A673 (cell line): Measurements from ENCODE around the gene NPR2.

Experiments used
- EZH2 ChIP-seq: fragments of 200-600 bp; sonication (generic); IDR thresholded peaks from 2 replicates; pipeline ENCODE4 v1.6.1; 2017; ENCODE audit warnings: borderline replicate concordance, low read depth, mild to moderate bottlenecking, mixed read lengths, antibody characterized with exemption, low read length; ENCODE audit not compliant: poor library complexity, severe bottlenecking
- TF ChIP-seq, protein P1 (sequence below): fragments of 300-800, 200-600 bp; sonication (generic); conservative IDR thresholded peaks from 2 replicates; pipeline ENCODE4 v1.5.1; 2017; ENCODE audit warnings: low read depth, mild to moderate bottlenecking, antibody characterized with exemption, low read length, moderate library complexity, mixed read lengths

DNA sequence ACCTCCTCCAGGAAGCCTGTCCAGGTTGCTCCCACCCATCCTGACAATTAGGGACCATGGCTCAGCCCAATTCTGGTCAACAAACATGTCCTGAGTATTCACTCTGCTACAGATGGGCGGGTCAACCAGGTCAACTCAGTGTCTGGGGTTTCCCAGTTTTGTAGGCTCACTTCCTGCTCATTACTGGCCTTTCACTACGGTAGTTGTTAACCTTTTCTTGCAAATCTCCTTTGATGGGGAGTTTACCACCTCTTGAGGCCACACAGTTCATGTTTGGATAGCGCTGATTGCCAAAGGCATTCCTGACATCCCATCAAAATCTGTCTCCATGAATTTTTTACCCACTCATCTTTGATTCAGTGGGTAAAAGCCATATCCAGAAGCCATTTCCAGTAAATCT is 51.4 kb downstream of the NPR2 start:
- TF ChIP-seq, protein P1, sequence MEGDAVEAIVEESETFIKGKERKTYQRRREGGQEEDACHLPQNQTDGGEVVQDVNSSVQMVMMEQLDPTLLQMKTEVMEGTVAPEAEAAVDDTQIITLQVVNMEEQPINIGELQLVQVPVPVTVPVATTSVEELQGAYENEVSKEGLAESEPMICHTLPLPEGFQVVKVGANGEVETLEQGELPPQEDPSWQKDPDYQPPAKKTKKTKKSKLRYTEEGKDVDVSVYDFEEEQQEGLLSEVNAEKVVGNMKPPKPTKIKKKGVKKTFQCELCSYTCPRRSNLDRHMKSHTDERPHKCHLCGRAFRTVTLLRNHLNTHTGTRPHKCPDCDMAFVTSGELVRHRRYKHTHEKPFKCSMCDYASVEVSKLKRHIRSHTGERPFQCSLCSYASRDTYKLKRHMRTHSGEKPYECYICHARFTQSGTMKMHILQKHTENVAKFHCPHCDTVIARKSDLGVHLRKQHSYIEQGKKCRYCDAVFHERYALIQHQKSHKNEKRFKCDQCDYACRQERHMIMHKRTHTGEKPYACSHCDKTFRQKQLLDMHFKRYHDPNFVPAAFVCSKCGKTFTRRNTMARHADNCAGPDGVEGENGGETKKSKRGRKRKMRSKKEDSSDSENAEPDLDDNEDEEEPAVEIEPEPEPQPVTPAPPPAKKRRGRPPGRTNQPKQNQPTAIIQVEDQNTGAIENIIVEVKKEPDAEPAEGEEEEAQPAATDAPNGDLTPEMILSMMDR = no peak
- TF ChIP-seq EZH2 = no peak
